Stimulated activated CD8-positive, alpha-beta memory T cell treated with anti-CD3 and anti-CD28 coated beads, Interleukin-4, amount 100 ng/mL, for 4 hours (primary cell): ENCODE measurements around the gene INAFM1.
"Not testable (repeated sequence)": the region's sequence is repeated elsewhere in the genome, so short reads cannot be mapped to it uniquely, and the experiment has no call there.

Experiments used
- DNase-seq, 2 donors: peaks; one replicate each; pipeline ENCODE4 v3.0.0-alpha.2; 2020; ENCODE audit warnings: low read depth in 2 of 2, low spot score in 1 of 2

INAFM1 gene

GRCh38 chr19:47240996-47241918, 33.4 kb upstream of the INAFM1 start:
- peak; percentile 73 to 74 for DNase-seq

DNA sequence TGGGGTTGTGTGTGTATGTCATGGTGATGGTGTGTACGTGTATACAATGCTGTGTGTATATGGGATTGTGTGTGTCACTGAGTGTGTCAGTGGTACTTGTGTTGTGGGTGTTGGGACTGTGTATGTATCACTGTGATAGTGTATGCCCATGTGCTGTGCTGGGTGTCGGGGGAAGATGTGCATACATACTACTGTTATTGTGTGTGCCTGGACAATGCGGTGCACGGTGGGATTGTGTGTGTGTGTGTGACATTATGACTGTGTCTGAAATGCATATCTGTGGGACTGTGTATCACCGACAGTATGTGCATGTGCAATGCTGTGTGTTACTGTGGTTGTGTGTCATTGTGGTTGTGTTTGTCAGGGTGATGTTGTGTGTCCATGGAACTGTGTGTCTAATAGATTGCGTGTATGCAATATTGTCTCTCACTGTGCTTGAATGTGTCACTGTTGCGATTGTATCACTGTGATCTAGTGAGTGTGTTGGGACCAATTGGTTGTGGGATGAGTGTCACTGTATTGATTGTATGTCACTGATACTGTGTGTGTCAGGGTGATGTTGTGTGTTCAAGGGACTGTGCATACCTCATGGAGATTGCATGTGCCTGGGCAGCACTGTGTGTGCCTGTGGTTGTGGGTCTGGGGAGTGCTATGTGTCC, 32.6 kb upstream of the INAFM1 start:
- DNase-seq = no peak

DNA sequence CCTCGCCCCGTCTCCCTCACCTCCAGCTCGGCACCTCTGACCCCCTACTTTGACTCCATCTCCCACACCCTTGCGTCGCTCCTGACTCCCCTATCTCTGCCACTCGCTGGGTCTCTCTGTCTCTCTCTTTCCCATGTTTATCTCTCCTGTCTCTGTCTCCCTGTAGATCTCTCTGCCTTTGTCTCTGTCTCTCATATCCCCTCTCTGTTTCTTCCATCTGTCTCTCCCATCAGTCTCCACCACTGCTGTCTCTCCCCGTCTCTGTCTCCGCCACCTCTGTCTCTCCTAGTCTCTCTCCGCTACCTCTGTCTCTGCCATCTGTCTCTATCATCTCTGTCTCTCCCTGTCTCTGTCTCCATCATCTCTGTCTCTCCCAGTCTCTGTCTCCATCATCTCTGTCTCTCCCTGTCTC, 31.3 kb upstream of the INAFM1 start:
- DNase-seq = no peak

DNA sequence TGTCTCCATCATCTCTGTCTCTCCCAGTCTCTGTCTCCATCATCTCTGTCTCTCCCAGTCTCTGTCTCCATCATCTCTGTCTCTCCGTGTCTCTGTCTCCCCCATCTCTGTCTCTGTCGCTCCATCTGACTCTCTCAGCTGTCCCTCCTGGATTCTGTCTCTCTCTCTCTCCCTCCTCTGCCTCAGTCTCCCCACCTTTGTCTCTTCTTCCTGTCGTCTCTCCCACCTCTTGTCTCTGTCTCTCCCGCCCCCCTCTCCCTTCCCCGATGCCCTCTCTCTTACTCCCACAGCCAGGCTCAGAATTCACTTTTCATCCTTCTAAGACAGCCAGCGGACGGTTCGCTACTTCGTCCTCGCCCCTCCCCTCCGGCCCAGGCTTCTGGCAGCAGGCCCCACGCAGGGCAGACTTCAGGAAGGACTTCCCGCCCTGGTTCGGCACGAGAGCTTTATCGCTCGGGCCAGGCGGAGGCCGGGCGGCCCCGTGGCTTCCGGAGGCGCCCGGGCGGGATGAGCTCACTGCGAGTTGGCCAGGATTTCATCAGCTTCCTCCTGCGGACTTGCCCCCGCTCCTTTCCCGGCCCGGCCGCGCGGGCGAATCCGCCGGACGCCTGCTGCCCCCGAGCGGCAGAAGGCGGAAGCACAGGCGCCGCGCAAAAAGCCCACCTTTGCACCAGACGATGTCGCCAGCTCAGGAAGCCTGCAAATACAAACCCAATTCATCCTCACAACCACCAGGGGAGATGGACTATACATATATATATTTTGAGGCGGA, 30.7 kb upstream of the INAFM1 start:
- peak; percentile 76 to 83 for DNase-seq

- DNase-seq = peak; percentile 57 to 77
Measured at GRCh38 chr19:47247308-47247990, 27.2 kb upstream of the INAFM1 start.

GRCh38 chr19:47253016-47253415, 21.7 kb upstream of the INAFM1 start:
- not testable (repeated sequence) for DNase-seq

GRCh38 chr19:47253467-47253881, 21.2 kb upstream of the INAFM1 start:
- no peak for DNase-seq

GRCh38 chr19:47253970-47254369, 20.7 kb upstream of the INAFM1 start:
- no peak for DNase-seq

DNA sequence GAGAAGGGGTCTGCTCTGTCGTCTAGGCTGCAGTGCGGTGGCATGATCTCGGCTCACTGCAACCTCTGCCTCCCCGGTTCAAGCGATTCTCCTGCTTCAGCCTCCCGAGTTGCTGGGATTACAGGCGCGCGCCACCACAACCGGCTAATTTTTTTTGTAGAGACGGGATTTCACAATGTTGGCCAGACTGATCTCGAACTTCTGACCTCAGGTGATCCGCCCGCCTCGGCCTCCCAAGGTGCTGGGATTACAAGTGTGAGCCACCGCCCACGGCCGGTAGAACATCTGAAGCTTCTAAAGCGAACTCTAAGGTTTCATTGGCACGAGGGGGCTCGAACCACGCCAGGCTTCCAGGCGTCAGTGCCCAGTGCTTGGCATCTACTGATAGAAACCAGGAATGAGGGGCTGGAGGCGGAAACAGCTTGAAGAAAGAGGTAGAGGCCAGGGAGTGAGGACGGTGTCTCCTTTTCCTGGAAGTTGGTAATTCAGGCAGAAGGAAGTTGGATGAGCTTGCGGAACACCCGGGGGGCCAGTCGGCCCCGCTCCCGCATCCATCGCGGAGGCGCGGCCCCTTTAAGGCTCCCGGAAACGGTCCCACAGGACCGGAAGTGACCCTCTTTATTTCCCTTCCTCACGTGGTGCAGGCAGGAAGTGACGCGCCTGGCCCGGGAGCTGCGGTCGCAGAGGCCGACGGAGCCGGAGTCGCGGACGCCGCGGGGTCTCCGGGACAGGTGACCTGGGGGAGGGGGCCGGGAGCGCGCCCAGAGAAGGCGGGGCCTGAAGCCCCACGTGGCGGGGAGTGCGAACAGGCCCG, 18.6 kb upstream of the INAFM1 start, which contains the start of gene CCDC9:
Gene CCDC9, plus strand, starts transcription at position 647 of the 814 bp plus-strand sequence. CDS start 1,876 bp downstream, outside the sequence.
- DNase-seq = peak; percentile 82 to 87

- peak; percentile 99 to 100 for DNase-seq
Measured at GRCh38 chr19:47256693-47257410, 17.8 kb upstream of the INAFM1 start.

GRCh38 chr19:47257411-47258169, 17.1 kb upstream of the INAFM1 start:
- no peak for DNase-seq

GRCh38 chr19:47258434-47258833, 16.3 kb upstream of the INAFM1 start:
- DNase-seq = no peak

DNA sequence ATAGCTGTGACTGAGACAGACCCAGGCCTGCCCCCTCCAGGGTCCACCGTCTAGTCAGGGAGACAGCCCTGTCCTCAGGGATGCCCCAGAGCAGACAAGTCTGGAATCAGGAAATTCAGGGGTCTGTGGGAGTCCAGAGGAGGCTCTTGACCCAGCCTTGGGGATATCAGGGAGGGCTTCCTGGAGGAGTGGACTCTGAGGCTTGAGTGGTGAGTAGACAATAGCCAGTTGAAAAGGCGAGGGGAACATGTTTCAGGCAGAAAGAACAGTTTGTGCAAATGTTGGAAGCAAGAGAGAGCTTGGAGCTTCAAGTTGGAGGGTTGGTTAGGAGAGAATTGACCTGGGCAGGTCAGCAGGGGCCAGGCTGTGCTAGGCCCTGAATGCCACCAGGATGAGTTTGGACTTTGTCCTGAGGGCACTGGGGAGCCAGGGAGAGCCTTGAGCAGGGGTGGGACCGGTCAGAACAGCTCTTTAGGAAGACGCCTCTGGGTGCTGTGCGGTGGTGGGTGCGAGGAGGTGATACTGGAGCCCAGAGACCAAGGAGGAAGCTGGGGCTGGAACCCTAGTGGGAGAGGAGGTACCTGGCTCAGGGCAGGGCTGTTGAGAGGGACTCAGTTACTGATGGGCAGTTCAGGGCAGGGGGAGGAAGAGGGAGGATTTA, 15.7 kb upstream of the INAFM1 start:
- no peak for DNase-seq

- DNase-seq = no peak
Measured at GRCh38 chr19:47260476-47260875, 14.2 kb upstream of the INAFM1 start.

- DNase-seq = not testable (repeated sequence)
Measured at GRCh38 chr19:47261946-47262793, 12.5 kb upstream of the INAFM1 start.

DNA sequence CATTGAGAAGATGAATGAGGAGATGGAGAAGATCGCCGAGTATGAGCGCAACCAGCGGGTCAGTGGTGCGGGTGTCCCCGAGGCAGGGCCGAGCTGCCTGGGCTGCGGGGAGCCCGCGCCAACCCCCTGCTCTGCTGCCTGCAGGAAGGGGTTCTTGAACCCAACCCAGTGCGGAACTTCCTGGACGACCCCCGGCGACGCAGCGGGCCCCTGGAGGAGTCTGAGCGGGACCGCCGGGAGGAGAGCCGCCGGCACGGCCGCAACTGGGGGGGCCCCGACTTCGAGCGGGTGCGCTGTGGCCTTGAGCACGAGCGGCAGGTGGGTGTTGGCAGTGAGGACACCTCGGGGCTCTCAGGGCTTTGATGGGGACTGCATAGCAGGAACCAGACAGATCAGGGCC, 10.1 kb upstream of the INAFM1 start:
- DNase-seq = no peak

DNA sequence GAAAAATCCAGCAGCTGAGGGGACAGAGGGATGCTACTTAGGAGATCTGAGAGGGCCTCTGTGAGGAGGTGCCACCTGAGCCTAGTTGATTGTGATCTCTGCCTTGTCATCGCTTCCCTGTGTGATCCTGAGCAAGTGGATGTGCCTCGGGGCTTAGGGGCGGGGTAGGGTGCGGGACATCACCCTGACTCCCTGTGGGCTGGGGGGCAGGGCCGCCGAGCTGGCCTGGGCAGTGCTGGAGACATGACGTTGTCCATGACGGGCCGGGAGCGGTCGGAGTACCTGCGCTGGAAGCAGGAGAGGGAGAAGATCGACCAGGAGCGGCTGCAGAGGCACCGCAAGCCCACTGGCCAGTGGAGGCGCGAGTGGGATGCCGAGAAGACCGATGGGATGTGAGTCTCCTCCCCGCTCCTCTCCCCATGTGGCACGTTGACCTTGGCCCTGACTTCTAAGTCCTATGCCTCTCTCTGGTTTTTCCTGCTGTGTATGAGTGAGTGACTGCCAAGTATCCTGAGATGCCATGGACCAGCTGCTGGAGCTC, 8.2 kb upstream of the INAFM1 start:
- no peak for DNase-seq
